ENCODE measurements around the gene ZNF432. TPM values are rescaled to one million over a fixed set of nuclear protein-coding genes. Genes with fewer than 3 reads are reported as not detected.

ZNF432 gene
- total RNA-seq, 1 donor from 2014 or later: 15.1 TPM

DNA sequence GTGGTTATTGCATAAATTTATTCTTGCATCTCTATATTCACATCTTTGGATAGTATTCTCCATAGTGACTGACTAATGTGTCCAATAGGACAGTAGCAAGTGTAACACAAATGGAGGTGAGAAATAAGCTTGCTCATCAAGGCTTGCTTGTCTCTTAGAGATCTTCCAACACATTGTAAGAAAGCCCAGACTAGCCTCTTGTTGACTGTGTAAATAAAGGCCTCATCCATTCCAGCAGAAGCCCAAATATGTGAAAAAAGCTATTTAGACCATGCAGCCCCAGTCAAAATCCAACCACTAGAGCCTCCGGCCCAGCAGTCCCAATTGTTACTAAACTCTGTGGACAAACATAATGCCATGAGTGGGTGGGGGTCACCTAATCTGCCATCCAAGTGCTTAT is 38.0 kb downstream of the ZNF432 start:
- DNase-seq (ENCODE audit: low spot score): no peak

DNA sequence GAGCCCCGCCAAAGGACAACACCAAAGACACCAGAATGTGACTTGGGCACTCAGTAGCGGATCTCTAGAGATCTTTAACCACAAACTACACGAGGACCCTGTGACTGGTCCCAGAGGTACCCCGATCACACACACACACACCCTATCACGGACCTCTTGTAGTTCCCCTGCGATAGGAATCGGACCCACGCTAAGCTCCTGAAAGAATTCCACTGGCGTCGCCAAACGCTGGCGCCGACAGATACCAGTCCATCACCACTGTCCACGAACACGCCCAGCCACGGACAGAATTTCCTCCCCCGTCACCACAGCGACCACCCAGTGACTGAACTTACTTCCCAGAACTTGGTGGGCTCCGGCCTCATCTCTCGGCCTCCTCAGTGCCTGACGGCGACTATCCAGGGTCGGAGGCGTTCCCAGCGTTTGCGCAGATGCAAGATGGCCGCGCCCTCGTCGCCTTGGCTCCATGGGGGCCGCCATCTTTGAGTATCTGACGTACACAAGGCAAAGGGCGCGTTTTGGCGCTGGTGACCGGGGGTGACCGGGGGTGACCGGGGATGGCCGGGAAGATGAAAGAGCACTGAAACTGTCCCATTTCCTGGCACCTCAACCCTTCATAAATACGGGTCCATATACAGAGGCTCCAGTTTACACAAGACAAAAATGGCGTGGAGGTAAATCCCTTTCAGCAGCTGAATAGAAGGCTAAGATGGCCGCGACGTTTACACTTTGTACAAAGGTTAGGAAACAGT is 40.7 kb downstream of the ZNF432 start, which contains the start of gene ZNF615:
Gene ZNF615, minus strand, starts transcription at position 406 of the 752 bp plus-strand sequence. CDS start 4,500 bp downstream, outside the sequence.
- peak; percentile 90 for DNase-seq (ENCODE audit: low spot score)

GRCh38 chr19:52007451-52007805 is 41.2 kb downstream of the ZNF432 start:
- no peak for DNase-seq (ENCODE audit: low spot score)

- DNase-seq (ENCODE audit: low spot score): no peak
Measured at GRCh38 chr19:51994048-51994644, 54.5 kb downstream of the ZNF432 start.

GRCh38 chr19:51993422-51993821 is 55.2 kb downstream of the ZNF432 start:
- no peak for DNase-seq (ENCODE audit: low spot score)

DNA sequence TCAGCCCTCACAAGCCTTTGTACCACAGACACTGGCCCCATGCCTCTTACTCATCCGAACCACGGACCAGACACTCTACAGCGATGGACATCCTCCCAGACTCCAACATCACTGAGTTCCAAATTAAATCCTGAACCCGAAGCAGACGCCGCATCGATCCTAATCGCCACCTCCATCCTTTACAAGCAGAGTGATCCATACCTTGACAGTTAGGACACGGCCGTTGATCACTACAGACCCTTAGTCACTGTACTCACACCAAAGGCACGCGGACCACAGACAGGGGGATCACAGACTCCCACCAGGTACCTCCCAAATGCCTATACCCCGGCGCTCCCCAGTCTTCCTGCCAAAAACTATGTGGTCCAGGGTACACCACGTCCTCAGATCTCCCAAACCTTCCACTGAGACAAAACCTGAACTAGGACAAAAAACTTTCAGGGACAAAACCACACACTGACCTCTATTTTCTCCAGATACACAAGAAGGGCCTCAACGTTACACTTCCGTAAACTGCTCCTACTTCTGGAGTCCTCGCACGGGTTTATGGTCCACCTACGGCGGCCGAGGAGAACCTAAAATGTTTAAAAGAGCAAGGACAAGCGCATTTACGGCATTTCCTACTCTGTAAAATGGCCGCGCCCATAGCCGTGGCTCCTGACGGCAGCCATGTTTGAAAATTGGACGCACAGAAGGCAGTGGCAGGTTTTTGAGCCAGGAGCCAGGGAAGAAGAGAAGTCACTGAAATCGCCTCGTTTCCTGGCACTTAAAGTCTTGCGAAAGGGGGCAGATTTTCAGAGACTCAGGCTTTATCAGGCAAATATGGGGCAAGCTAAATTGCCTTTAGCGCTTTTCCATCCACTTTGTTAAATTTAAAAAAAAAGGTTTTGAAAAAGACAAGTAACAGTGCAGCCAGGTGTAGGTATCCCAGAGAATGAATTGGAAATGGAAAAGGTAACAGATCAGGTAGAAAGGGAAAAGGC is 62.0 kb downstream of the ZNF432 start, which contains the start of gene ZNF350:
Gene ZNF350, minus strand, starts transcription at position 532 of the 983 bp plus-strand sequence. CDS start 12,480 bp downstream, outside the sequence.
- DNase-seq (ENCODE audit: low spot score): peak; percentile 98

GRCh38 chr19:51983361-51983760 is 65.3 kb downstream of the ZNF432 start:
- DNase-seq (ENCODE audit: low spot score): no peak

Other genes with a start within 250 kb of the ZNF432 start
- 16.8 TPM for gene ZNF577, start 160.9 kb downstream of the ZNF432 start, total RNA-seq
- gene ZNF649, start 143.8 kb downstream of the ZNF432 start, total RNA-seq: 13.9 TPM
- gene ZNF613, start 121.4 kb downstream of the ZNF432 start, total RNA-seq: 7.9 TPM
- gene ZNF350, start 62.0 kb downstream of the ZNF432 start, total RNA-seq: 12.8 TPM
- 12.2 TPM for gene ZNF615, start 40.6 kb downstream of the ZNF432 start, total RNA-seq
- 8.7 TPM for gene ZNF614, start 20.5 kb downstream of the ZNF432 start, total RNA-seq
- 25.5 TPM for gene ZNF841, start 46.9 kb upstream of the ZNF432 start, total RNA-seq
- 13.4 TPM for gene ZNF616, start 91.1 kb upstream of the ZNF432 start, total RNA-seq
- 16.7 TPM for gene ZNF836, start 122.8 kb upstream of the ZNF432 start, total RNA-seq
- 286 TPM for gene PPP2R1A, start 141.2 kb upstream of the ZNF432 start, total RNA-seq
- 17.4 TPM for gene ZNF766, start 220.7 kb upstream of the ZNF432 start, total RNA-seq
- 15.5 TPM for gene ZNF480, start 248.3 kb upstream of the ZNF432 start, total RNA-seq

Data from mucosa of gallbladder (tissue), 1 donor.